Kidney (tissue), 14 donors: ENCODE results near the gene CTDNEP1. TPM values are rescaled to one million over a fixed set of nuclear protein-coding genes. Genes with fewer than 3 reads are reported as not detected.

Experiments used
- DNase-seq, 5 donors: peaks; one replicate each; pipeline ENCODE4 v3.0.0-alpha.2; 2013 to 2020
- FAIRE-seq: peaks from 2 replicates; lab custom pipeline; 2012; peaks lifted over from hg19 to GRCh38; lab: Jason Lieb, UNC
- H3K27ac ChIP-seq, 2 donors: one replicate each; pipeline ENCODE4 v1.7.0; 2013; ENCODE audit warnings: low read depth in 2 of 2, low read length in 2 of 2, inconsistent platforms in 1 of 2
- H3K27me3 ChIP-seq: one replicate; pipeline ENCODE4 v1.7.1; 2013; ENCODE audit warnings: low read length, inconsistent platforms; ENCODE audit not compliant: control insufficient read depth, insufficient read depth
- H3K36me3 ChIP-seq, 3 donors: one replicate each; pipeline versions ENCODE4 v1.7.0 to v1.7.1; 2013; ENCODE audit warnings: low read length in 3 of 3, control low read depth in 1 of 3, inconsistent platforms in 1 of 3; ENCODE audit not compliant: insufficient read depth in 3 of 3, control insufficient read depth in 2 of 3
- H3K4me1 ChIP-seq, 3 donors: one replicate each; pipeline versions ENCODE4 v1.7.0 to v1.7.1; 2013; ENCODE audit warnings: low read length in 3 of 3, inconsistent platforms in 1 of 3, low read depth in 1 of 3; ENCODE audit not compliant: control insufficient read depth in 2 of 3, insufficient read depth in 2 of 3
- H3K4me3 ChIP-seq, 3 donors: one replicate each; pipeline versions ENCODE4 v1.7.0 to v1.8.1; 2013; ENCODE audit warnings: low read length in 3 of 3, control low read depth in 1 of 3, inconsistent platforms in 1 of 3
- H3K9ac ChIP-seq, 3 donors: one replicate each; pipeline versions ENCODE4 v1.7.0 to v1.7.1; 2013; ENCODE audit warnings: low read length in 3 of 3, control low read depth in 1 of 3, inconsistent platforms in 1 of 3
- H3K9me3 ChIP-seq, 3 donors: one replicate each; pipeline versions ENCODE4 v1.7.0 to v1.7.1; 2013; ENCODE audit warnings: low read length in 3 of 3, control low read depth in 1 of 3, inconsistent platforms in 1 of 3; ENCODE audit not compliant: control insufficient read depth in 2 of 3, insufficient read depth in 1 of 3
- CTCF ChIP-seq: IDR thresholded peaks from 3 replicates; pipeline ENCODE4 v1.5.1; 2012; ENCODE audit warnings: mild to moderate bottlenecking, moderate library complexity, borderline replicate concordance; ENCODE audit not compliant: insufficient read depth; ENCODE audit errors: extremely low read depth
- intact Hi-C: fragments of 100-400 bp; cut with DNase I; formaldehyde crosslinking; loops from one replicate; pipeline ENCODE4 v1.11.1; 2022
- microRNA-seq: library from miRNA; unstranded; fragments of <30 nt; microRNA quantifications from one replicate; pipeline ENCODE4 v1.2.0, GENCODE V29; 2020
- polyA plus RNA-seq: library from polyadenylated mRNA; stranded (reverse); fragments of 350-450 nt; fragmentation: Illumina TruSeq; extraction: RNeasy Lipid Tissue Mini Kit (QIAGEN cat#74804); gene quantifications from one replicate; pipeline ENCODE4 v1.2.3, GENCODE V29; 2014; ENCODE audit warnings: low read depth, low replicate concordance; ENCODE audit not compliant: insufficient read depth
- total RNA-seq: library from RNA; stranded (reverse); fragmentation: NEBNext Ultra II Directional; extraction: Animal tissue kit (Norgen Biotek cat#: 25700); gene quantifications from one replicate; pipeline ENCODE4 v1.2.1, GENCODE V29; 2021
- donor health status: control.
- donor health status: control.
- donor health status: control.
- donor health status: control.
- donor health status: control.
- donor health status: DM: yes; HTN: yes; CAD: no.
- donor health status: Normal renal cell carcinoma (clear cell type).

Gene CTDNEP1
- total and polyA plus RNA-seq, 2 donors from 2014 or later = 113 to 124 TPM

GRCh38 chr17:7195971-7196370 lies 55.6 kb downstream of the CTDNEP1 start:
- no peak for FAIRE-seq
- H3K36me3 ChIP-seq = peaks cover 0 to 12% (median 0%) of the 10 kb centered on the region in 3 donors
- no peak overlapping the region for H3K9ac ChIP-seq
- TF ChIP-seq CTCF = no peak
- H3K4me3 ChIP-seq = no peak overlapping the region
- H3K9me3 ChIP-seq = no peaks in the 10 kb centered on the region
- no peak overlapping the region for H3K27ac ChIP-seq
- H3K4me1 ChIP-seq = no peaks in the 10 kb centered on the region
- DNase-seq = no peak
- H3K27me3 ChIP-seq = no peaks in the 10 kb centered on the region
- intact Hi-C loops = no loop called here

Small RNA genes within 50 kb of the gene (microRNA-seq; reads per million reads assigned to microRNA genes)
- 788 reads per million, percentile 78 among the genes with 10 or more reads in this experiment for gene MIR324

Other genes with a start within 250 kb of the CTDNEP1 start
Only the 30 nearest of the 35 such genes appear.
- 6.5 TPM for gene SLC16A13, start 215.7 kb downstream of the CTDNEP1 start, total RNA-seq
- 11.6 TPM for gene SLC16A13, start 215.7 kb downstream of the CTDNEP1 start, polyA plus RNA-seq
- gene SLC16A11, start 207.6 kb downstream of the CTDNEP1 start, total RNA-seq = 2.1 TPM
- gene SLC16A11, start 207.6 kb downstream of the CTDNEP1 start, polyA plus RNA-seq = 7.8 TPM
- 16.1 TPM for gene CLEC10A, start 171.5 kb downstream of the CTDNEP1 start, total RNA-seq
- gene CLEC10A, start 171.5 kb downstream of the CTDNEP1 start, polyA plus RNA-seq = 1.5 TPM
- 1.2 TPM for gene ASGR2, start 136.9 kb downstream of the CTDNEP1 start, total RNA-seq
- 1.4 TPM for gene ASGR2, start 136.9 kb downstream of the CTDNEP1 start, polyA plus RNA-seq
- 2.1 TPM for gene ASGR1, start 72.4 kb downstream of the CTDNEP1 start, total RNA-seq
- 1.4 TPM for gene ASGR1, start 72.4 kb downstream of the CTDNEP1 start, polyA plus RNA-seq
- 18.9 TPM for gene DLG4, start 31.9 kb downstream of the CTDNEP1 start, total RNA-seq
- 6.6 TPM for gene DLG4, start 31.9 kb downstream of the CTDNEP1 start, polyA plus RNA-seq
- gene ACADVL, start 31.8 kb downstream of the CTDNEP1 start, total RNA-seq = 689 TPM
- 1,202 TPM for gene ACADVL, start 31.8 kb downstream of the CTDNEP1 start, polyA plus RNA-seq
- gene DVL2, start 17.2 kb downstream of the CTDNEP1 start, total RNA-seq = 35.8 TPM
- 18.0 TPM for gene DVL2, start 17.2 kb downstream of the CTDNEP1 start, polyA plus RNA-seq
- 28.1 TPM for gene PHF23, start 12.3 kb downstream of the CTDNEP1 start, total RNA-seq
- 48.5 TPM for gene PHF23, start 12.3 kb downstream of the CTDNEP1 start, polyA plus RNA-seq
- gene GABARAP, start 9.3 kb downstream of the CTDNEP1 start, total RNA-seq = 477 TPM
- 1,483 TPM for gene GABARAP, start 9.3 kb downstream of the CTDNEP1 start, polyA plus RNA-seq
- 41.9 TPM for gene ELP5, start 481 bp upstream of the CTDNEP1 start, total RNA-seq
- 110 TPM for gene ELP5, start 481 bp upstream of the CTDNEP1 start, polyA plus RNA-seq
- 233 TPM for gene CLDN7, start 10.7 kb upstream of the CTDNEP1 start, total RNA-seq
- 119 TPM for gene CLDN7, start 10.7 kb upstream of the CTDNEP1 start, polyA plus RNA-seq
- 4.2 TPM for gene SLC2A4, start 30.0 kb upstream of the CTDNEP1 start, total RNA-seq
- 2.8 TPM for gene SLC2A4, start 30.0 kb upstream of the CTDNEP1 start, polyA plus RNA-seq
- 1.3 TPM for gene YBX2, start 42.9 kb upstream of the CTDNEP1 start, total RNA-seq
- gene YBX2, start 42.9 kb upstream of the CTDNEP1 start, polyA plus RNA-seq = 3.3 TPM
- gene EIF5A, start 55.9 kb upstream of the CTDNEP1 start, total RNA-seq = 306 TPM
- 434 TPM for gene EIF5A, start 55.9 kb upstream of the CTDNEP1 start, polyA plus RNA-seq
- 67.0 TPM for gene GPS2, start 63.6 kb upstream of the CTDNEP1 start, total RNA-seq
- gene GPS2, start 63.6 kb upstream of the CTDNEP1 start, polyA plus RNA-seq = 101 TPM
- 44.7 TPM for gene NEURL4, start 77.6 kb upstream of the CTDNEP1 start, total RNA-seq
- gene NEURL4, start 77.6 kb upstream of the CTDNEP1 start, polyA plus RNA-seq = 21.2 TPM
- gene ACAP1, start 84.8 kb upstream of the CTDNEP1 start, total RNA-seq = 26.0 TPM
- 9.9 TPM for gene ACAP1, start 84.8 kb upstream of the CTDNEP1 start, polyA plus RNA-seq
- gene KCTD11, start 100.4 kb upstream of the CTDNEP1 start, total RNA-seq = 14.4 TPM
- gene KCTD11, start 100.4 kb upstream of the CTDNEP1 start, polyA plus RNA-seq = 7.2 TPM
- gene TMEM95, start 103.4 kb upstream of the CTDNEP1 start, total RNA-seq = not detected
- not detected for gene TMEM95, start 103.4 kb upstream of the CTDNEP1 start, polyA plus RNA-seq
- 9.3 TPM for gene TNK1, start 129.4 kb upstream of the CTDNEP1 start, total RNA-seq
- gene TNK1, start 129.4 kb upstream of the CTDNEP1 start, polyA plus RNA-seq = 7.6 TPM
- gene PLSCR3, start 142.8 kb upstream of the CTDNEP1 start, total RNA-seq = 35.0 TPM
- gene PLSCR3, start 142.8 kb upstream of the CTDNEP1 start, polyA plus RNA-seq = 26.4 TPM
- 55.8 TPM for gene TMEM256, start 152.4 kb upstream of the CTDNEP1 start, total RNA-seq
- gene TMEM256, start 152.4 kb upstream of the CTDNEP1 start, polyA plus RNA-seq = 389 TPM
- 23.4 TPM for gene NLGN2, start 156.1 kb upstream of the CTDNEP1 start, total RNA-seq
- gene NLGN2, start 156.1 kb upstream of the CTDNEP1 start, polyA plus RNA-seq = 7.3 TPM
- gene SPEM1, start 168.6 kb upstream of the CTDNEP1 start, total RNA-seq = not detected
- gene SPEM1, start 168.6 kb upstream of the CTDNEP1 start, polyA plus RNA-seq = not detected
- gene SPEM2, start 173.9 kb upstream of the CTDNEP1 start, total RNA-seq = not detected
- not detected for gene SPEM2, start 173.9 kb upstream of the CTDNEP1 start, polyA plus RNA-seq
- gene SPEM3, start 177.1 kb upstream of the CTDNEP1 start, total RNA-seq = not detected
- gene SPEM3, start 177.1 kb upstream of the CTDNEP1 start, polyA plus RNA-seq = not detected
- 10.0 TPM for gene TMEM102, start 183.7 kb upstream of the CTDNEP1 start, total RNA-seq
- 10.0 TPM for gene TMEM102, start 183.7 kb upstream of the CTDNEP1 start, polyA plus RNA-seq
- 1.4 TPM for gene FGF11, start 187.8 kb upstream of the CTDNEP1 start, total RNA-seq
- gene FGF11, start 187.8 kb upstream of the CTDNEP1 start, polyA plus RNA-seq = 7.7 TPM
- gene CHRNB1, start 193.3 kb upstream of the CTDNEP1 start, total RNA-seq = 11.9 TPM
- gene CHRNB1, start 193.3 kb upstream of the CTDNEP1 start, polyA plus RNA-seq = 19.3 TPM